ENCODE results near the gene PRELID1. TPM values are rescaled to one million over a fixed set of nuclear protein-coding genes. Genes with fewer than 3 reads are reported as not detected.

The PRELID1 gene
- polyA plus RNA-seq, 1 experiment: 245 TPM

DNA sequence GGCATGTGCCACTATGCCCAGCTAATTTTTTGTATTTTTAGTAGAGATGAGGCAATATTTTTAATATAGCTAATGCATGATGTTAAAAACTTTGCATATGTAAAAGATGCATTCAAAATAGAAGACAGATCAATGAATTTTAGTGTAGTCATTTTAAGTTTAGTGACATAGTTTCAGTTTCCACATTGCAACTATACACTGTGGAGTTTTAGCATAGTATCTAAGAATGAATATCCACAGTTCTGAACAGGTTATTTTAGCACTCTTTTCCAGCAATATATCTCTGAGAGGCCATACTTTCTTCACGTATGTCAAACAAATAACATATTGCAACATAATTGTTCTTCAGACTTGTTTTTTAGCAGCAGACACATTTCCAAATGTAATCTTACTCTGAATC is 39.4 kb upstream of the PRELID1 start:
- TF ChIP-seq, protein P1, sequence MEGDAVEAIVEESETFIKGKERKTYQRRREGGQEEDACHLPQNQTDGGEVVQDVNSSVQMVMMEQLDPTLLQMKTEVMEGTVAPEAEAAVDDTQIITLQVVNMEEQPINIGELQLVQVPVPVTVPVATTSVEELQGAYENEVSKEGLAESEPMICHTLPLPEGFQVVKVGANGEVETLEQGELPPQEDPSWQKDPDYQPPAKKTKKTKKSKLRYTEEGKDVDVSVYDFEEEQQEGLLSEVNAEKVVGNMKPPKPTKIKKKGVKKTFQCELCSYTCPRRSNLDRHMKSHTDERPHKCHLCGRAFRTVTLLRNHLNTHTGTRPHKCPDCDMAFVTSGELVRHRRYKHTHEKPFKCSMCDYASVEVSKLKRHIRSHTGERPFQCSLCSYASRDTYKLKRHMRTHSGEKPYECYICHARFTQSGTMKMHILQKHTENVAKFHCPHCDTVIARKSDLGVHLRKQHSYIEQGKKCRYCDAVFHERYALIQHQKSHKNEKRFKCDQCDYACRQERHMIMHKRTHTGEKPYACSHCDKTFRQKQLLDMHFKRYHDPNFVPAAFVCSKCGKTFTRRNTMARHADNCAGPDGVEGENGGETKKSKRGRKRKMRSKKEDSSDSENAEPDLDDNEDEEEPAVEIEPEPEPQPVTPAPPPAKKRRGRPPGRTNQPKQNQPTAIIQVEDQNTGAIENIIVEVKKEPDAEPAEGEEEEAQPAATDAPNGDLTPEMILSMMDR (IDR thresholded peaks at IDR 0.05; ENCODE audit: insufficient read depth, low read depth, low read length): no peak
- DNase-seq (ENCODE audit: low read depth): no peak
- Histone ChIP-seq H3K27me3 (ENCODE audit: control insufficient read depth, insufficient read depth, low read length) (no peaks in the 10 kb centered on the region), H3K4me3 (ENCODE audit: low read depth, low read length) (no peak overlapping the region), H3K36me3 (ENCODE audit: control insufficient read depth, insufficient read depth, low read length) (peaks cover 10% of the 10 kb centered on the region)
- POLR2A ChIA-PET: no interaction called here
- CTCF ChIA-PET: interaction anchor here (0.6 to 1.4 kb wide), 3 partner anchors 9 to 286 kb away, joined by 3 read pairs; no protein-coding TSS in a partner anchor

DNA sequence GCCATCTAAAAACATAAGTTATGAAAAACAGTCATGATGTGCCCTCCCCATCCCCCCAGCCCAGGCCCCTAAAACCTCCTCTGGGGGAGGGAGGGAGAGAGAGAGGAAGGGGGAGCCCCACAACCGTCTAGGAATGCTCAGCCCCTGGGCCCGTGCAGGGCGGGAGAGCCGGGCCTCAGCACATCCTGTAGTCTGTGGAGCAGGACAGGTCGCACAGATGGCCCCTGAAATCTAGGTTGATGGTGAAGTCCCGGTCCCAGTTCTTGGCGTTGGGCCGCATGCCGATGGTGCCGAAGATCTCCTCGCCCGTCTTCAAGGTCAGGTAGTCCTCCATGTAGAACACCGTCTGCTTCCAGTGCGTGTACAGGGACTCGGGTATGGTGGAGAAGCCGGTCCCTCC is 38.2 kb upstream of the PRELID1 start:
- POLR2A ChIA-PET: no interaction called here
- TF ChIP-seq, protein P1 (IDR thresholded peaks at IDR 0.05; ENCODE audit: insufficient read depth, low read depth, low read length): no peak
- H3K27me3 ChIP-seq (ENCODE audit: control insufficient read depth, insufficient read depth, low read length): no peaks in the 10 kb centered on the region
- no peak for DNase-seq (ENCODE audit: low read depth)
- CTCF ChIA-PET: interaction anchor here (0.9 to 1.0 kb wide), 2 partner anchors 29 to 152 kb away, joined by 3 read pairs; no protein-coding TSS in a partner anchor
- H3K36me3 ChIP-seq (ENCODE audit: control insufficient read depth, insufficient read depth, low read length): peaks cover 10% of the 10 kb centered on the region
- H3K4me3 ChIP-seq (ENCODE audit: low read depth, low read length): no peak overlapping the region

GRCh38 chr5:177269232-177269895 is 34.2 kb upstream of the PRELID1 start:
- Histone ChIP-seq H3K36me3 (ENCODE audit: control insufficient read depth, insufficient read depth, low read length) (peaks cover 10% of the 10 kb centered on the region), H3K4me3 (ENCODE audit: low read depth, low read length) (no peak overlapping the region), H3K27me3 (ENCODE audit: control insufficient read depth, insufficient read depth, low read length) (no peaks in the 10 kb centered on the region)
- TF ChIP-seq, protein P1 (IDR thresholded peaks at IDR 0.05; ENCODE audit: insufficient read depth, low read depth, low read length): no peak
- CTCF ChIA-PET: interaction anchor here (1.9 to 2.7 kb wide), 3 partner anchors 15 to 156 kb away, joined by 5 to 18 read pairs (median 5); no protein-coding TSS in a partner anchor
- DNase-seq (ENCODE audit: low read depth): no peak
- POLR2A ChIA-PET: no interaction called here

DNA sequence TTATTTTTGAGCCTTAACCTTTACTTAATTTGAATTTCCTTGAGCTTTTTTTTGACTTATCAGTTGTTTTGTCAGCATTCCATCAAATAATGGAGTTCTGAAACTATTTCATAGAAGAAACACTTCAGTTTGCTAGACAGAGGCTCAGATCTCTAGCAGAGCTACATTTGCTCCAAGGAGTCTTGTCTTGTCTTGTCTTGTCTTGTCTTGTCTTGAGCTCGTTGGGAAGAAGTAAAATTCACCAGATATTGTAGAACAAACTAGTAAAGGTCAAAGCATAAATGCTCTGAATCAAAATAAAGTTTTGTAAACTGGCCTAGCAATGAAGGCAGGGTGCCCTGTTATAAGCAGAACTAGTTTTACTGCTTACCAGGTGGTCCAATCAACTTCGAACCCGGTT is 33.6 kb upstream of the PRELID1 start:
- Histone ChIP-seq H3K27me3 (ENCODE audit: control insufficient read depth, insufficient read depth, low read length) (no peaks in the 10 kb centered on the region), H3K36me3 (ENCODE audit: control insufficient read depth, insufficient read depth, low read length) (peaks cover 10% of the 10 kb centered on the region), H3K4me3 (ENCODE audit: low read depth, low read length) (no peak overlapping the region)
- CTCF ChIA-PET: interaction anchor here (0.7 to 2.7 kb wide), 4 partner anchors 14 to 198 kb away, joined by 3 to 18 read pairs (median 5); no protein-coding TSS in a partner anchor
- POLR2A ChIA-PET: no interaction called here
- TF ChIP-seq, protein P1 (IDR thresholded peaks at IDR 0.05; ENCODE audit: insufficient read depth, low read depth, low read length): no peak
- DNase-seq (ENCODE audit: low read depth): no peak

DNA sequence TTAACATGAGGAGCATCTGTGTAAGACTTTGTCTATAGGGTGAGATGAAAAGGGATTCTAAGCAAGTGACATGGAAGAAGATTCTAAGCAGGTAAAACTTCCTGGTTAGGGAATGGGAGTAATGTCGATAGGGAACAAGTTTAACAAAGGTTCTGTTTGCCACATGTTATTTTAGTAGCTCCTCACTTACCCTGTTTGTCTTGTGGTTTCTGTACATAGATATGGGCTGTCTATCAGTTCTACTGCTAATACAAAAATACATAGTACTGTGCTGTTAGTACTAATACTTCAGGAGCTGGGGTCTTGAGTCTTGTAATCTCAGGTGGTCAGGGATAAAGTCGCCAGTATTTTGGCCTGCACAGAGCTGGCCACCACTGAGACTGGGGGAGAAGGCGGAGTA is 32.9 kb upstream of the PRELID1 start:
- Histone ChIP-seq H3K27me3 (ENCODE audit: control insufficient read depth, insufficient read depth, low read length) (no peaks in the 10 kb centered on the region), H3K36me3 (ENCODE audit: control insufficient read depth, insufficient read depth, low read length) (peaks cover 7% of the 10 kb centered on the region), H3K4me3 (ENCODE audit: low read depth, low read length) (no peak overlapping the region)
- no peak for DNase-seq (ENCODE audit: low read depth)
- TF ChIP-seq, protein P1 (IDR thresholded peaks at IDR 0.05; ENCODE audit: insufficient read depth, low read depth, low read length): no peak
- POLR2A ChIA-PET: no interaction called here
- CTCF ChIA-PET: interaction anchor here (0.8 to 2.7 kb wide), 4 partner anchors 14 to 158 kb away, joined by 3 to 18 read pairs (median 5); no protein-coding TSS in a partner anchor
